GM10266 (cell line): ENCODE measurements around the gene ANKS1B.
"Not testable (repeated sequence)": the region's sequence is repeated elsewhere in the genome, so short reads cannot be mapped to it uniquely, and the experiment has no call there.

Experiments used
- DNase-seq: peaks from one replicate; pipeline ENCODE4 v3.0.0; 2012; ENCODE audit errors: extremely low spot score
- TF ChIP-seq, protein P1 (sequence below): IDR thresholded peaks from 2 replicates; pipeline ENCODE4 v1.5.1; 2012; ENCODE audit warnings: mild to moderate bottlenecking, low read depth; ENCODE audit not compliant: control insufficient read depth, insufficient read depth; ENCODE audit errors: missing control alignments

Gene ANKS1B

DNA sequence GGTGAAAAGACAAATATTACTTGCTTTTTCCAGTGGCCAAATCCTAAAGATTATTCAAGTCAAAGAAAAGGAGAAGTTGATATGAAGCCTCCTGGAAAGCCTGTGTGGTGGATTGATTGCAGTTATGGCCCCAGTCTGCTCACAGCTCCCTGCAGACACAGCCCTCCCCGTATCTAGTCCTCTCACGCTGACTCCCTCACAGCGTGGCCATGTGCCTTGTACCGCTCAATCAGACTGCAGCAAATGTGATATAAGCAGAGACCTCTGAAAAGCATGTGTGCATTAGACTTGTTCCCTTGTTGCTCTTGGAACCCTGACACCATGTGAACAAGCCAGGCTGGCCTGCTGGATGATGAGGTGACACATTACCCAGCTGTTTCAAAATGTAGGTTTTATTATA, 735.2 kb downstream of the ANKS1B start:
- no peak for DNase-seq
- TF ChIP-seq, protein P1, sequence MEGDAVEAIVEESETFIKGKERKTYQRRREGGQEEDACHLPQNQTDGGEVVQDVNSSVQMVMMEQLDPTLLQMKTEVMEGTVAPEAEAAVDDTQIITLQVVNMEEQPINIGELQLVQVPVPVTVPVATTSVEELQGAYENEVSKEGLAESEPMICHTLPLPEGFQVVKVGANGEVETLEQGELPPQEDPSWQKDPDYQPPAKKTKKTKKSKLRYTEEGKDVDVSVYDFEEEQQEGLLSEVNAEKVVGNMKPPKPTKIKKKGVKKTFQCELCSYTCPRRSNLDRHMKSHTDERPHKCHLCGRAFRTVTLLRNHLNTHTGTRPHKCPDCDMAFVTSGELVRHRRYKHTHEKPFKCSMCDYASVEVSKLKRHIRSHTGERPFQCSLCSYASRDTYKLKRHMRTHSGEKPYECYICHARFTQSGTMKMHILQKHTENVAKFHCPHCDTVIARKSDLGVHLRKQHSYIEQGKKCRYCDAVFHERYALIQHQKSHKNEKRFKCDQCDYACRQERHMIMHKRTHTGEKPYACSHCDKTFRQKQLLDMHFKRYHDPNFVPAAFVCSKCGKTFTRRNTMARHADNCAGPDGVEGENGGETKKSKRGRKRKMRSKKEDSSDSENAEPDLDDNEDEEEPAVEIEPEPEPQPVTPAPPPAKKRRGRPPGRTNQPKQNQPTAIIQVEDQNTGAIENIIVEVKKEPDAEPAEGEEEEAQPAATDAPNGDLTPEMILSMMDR, result no peak

DNA sequence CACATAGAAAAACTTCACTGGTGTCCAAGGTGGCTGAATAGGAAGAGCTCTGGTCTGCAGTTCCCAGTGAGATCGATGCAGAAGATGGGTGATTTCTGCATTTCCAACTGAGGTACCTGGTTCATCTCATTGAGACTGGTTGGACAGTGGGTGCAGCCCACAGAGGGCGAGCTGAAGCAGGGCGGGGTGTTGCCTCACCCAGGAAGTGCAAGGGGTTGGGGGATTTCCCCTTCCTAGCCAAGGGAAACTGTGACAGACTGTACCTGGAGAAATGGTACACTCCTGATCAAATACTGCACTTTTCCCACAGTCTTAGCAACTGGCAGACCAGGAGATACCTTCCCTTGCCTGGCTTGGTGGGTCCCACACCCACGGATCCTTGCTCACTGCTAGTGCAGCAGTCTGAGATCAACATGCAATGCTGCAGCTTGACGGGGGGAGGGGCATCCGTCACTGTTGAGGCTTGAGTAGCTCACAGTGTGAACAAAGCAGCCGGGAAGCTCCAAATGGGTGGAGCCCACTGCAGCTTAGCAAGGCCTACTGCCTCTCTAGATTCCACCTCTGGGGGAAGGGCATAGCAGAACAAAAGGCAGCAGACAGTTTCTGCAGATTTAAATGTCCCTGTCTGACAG, 746.7 kb downstream of the ANKS1B start:
- DNase-seq, result not testable (repeated sequence)

- no peak for DNase-seq
- TF ChIP-seq, protein P1, result no peak
These were observed 749.4 kb downstream of the ANKS1B start for GRCh38 chr12:99235381-99235780.

- no peak for DNase-seq
- TF ChIP-seq, protein P1, result no peak
These were observed 750.0 kb downstream of the ANKS1B start for GRCh38 chr12:99234702-99235101.

DNA sequence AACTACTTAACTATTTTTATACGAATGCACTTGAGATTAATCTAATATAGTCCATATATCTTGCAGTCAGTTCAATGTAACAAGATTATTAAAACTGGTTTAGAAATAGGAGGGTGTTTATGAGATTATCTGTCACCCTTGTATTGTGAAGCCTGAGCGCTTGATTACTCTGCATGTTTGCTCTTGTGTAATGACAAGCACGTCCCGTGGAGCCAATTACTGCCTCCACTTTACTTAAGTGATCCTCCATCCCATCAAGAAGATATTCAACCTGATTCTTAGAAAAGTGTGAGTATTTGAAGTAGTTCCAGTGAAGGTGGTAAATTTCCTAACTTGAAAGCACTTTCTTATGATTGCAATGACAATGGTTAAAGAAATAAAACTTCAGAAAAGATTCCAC, 752.4 kb downstream of the ANKS1B start:
- TF ChIP-seq, protein P1, result no peak
- no peak for DNase-seq

GRCh38 chr12:99231031-99231430, 753.7 kb downstream of the ANKS1B start:
- TF ChIP-seq, protein P1, result no peak

DNA sequence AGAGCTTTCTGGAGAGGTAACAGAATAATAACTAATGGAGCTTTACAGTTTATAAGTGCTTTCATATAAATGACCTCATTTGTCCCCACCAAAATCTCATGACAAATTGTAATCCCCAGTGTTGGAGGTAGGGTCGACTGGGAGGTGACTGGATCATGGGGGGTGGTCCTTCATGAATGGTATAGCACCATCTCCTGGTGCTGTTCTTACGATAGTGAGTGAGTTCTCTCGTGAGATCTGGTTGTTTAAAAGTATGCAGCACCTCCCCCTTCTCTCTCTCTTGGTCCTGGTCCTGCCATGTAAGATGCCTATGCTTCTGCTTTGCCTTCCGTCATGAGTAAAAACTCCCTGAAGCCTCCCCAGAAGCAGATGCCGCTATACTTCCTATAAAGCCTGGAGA, 760.5 kb downstream of the ANKS1B start:
- TF ChIP-seq, protein P1, result no peak
- no peak for DNase-seq

More at GRCh38 chr12:99231031-99231430, 753.7 kb downstream of the ANKS1B start:
- DNase-seq, result no peak

GRCh38 chr12:99223579-99223978, 761.2 kb downstream of the ANKS1B start:
- TF ChIP-seq, protein P1, result no peak
- no peak for DNase-seq
